ENCODE results near the gene POMGNT1. TPM values are rescaled to one million over a fixed set of nuclear protein-coding genes. Genes with fewer than 3 reads are reported as not detected.

The POMGNT1 gene
- total RNA-seq, 1 donor from 2014 or later: 55.7 TPM

- Histone ChIP-seq H3K36me3 (no peaks in the 10 kb centered on the region), H3K27ac (no peak overlapping the region), H3K4me3 (no peak overlapping the region), H3K9me3 (ENCODE audit: low read depth) (no peaks in the 10 kb centered on the region), H2AFZ (replicated peaks) (no peak overlapping the region), H3F3A (ENCODE audit: low read depth) (no peaks in the 10 kb centered on the region), H3K79me2 (ENCODE audit: low read depth) (no peaks in the 10 kb centered on the region), H3K27me3 (no peaks in the 10 kb centered on the region), H4K20me1 (ENCODE audit: low read depth) (no peaks in the 10 kb centered on the region), H3K9ac (no peak overlapping the region), H3K4me2 (no peak overlapping the region), H3K4me1 (no peaks in the 10 kb centered on the region)
- Mint-ChIP-seq H3K9me3 (no peaks in the 10 kb centered on the region), H3K27me3 (ENCODE audit: insufficient read depth, low read depth) (peaks cover 7% of the 10 kb centered on the region), H3K36me3 (peaks cover 10% of the 10 kb centered on the region), H3K4me1 (peaks cover 7% of the 10 kb centered on the region), H3K4me3 (no peak overlapping the region), H3K27ac (no peak overlapping the region)
- no peak for DNase-seq (ENCODE audit: low spot score)
- TF ChIP-seq EZH2 (IDR thresholded peaks at IDR 0.05): no peak
- no peak for TF ChIP-seq CTCF (IDR thresholded peaks at IDR 0.05)
- TF ChIP-seq EZH2phosphoT487 (IDR thresholded peaks at IDR 0.05): no peak
These were observed 13.1 kb downstream of the POMGNT1 start for GRCh38 chr1:46184920-46185658.

GRCh38 chr1:46183926-46184557 lies 14.2 kb downstream of the POMGNT1 start:
- H3K9ac ChIP-seq: no peak overlapping the region
- TF ChIP-seq EZH2 (IDR thresholded peaks at IDR 0.05) (no peak), EZH2phosphoT487 (IDR thresholded peaks at IDR 0.05) (no peak), CTCF (IDR thresholded peaks at IDR 0.05) (no peak)
- no peaks in the 10 kb centered on the region for H3F3A ChIP-seq (ENCODE audit: low read depth)
- Mint-ChIP-seq H3K27ac (no peak overlapping the region), H3K4me1 (peaks cover 7% of the 10 kb centered on the region), H3K4me3 (no peak overlapping the region), H3K27me3 (ENCODE audit: insufficient read depth, low read depth) (peaks cover 5% of the 10 kb centered on the region), H3K9me3 (no peaks in the 10 kb centered on the region), H3K36me3 (peaks cover 4% of the 10 kb centered on the region)
- no peaks in the 10 kb centered on the region for H3K27me3 ChIP-seq
- H3K4me1 ChIP-seq: no peaks in the 10 kb centered on the region
- no peak overlapping the region for H3K27ac ChIP-seq
- H3K9me3 ChIP-seq (ENCODE audit: low read depth): no peaks in the 10 kb centered on the region
- H4K20me1 ChIP-seq (ENCODE audit: low read depth): no peaks in the 10 kb centered on the region
- H3K79me2 ChIP-seq (ENCODE audit: low read depth): no peaks in the 10 kb centered on the region
- no peak overlapping the region for H2AFZ ChIP-seq (replicated peaks)
- no peak overlapping the region for H3K4me2 ChIP-seq
- H3K36me3 ChIP-seq: no peaks in the 10 kb centered on the region
- DNase-seq (ENCODE audit: low spot score): no peak
- H3K4me3 ChIP-seq: no peak overlapping the region

GRCh38 chr1:46183079-46183847 lies 15.0 kb downstream of the POMGNT1 start:
- no peak overlapping the region for H3K27ac Mint-ChIP-seq
- Histone ChIP-seq H3K4me1 (no peaks in the 10 kb centered on the region), H3K4me2 (no peak overlapping the region), H3K27me3 (no peaks in the 10 kb centered on the region), H3K79me2 (ENCODE audit: low read depth) (no peaks in the 10 kb centered on the region), H3K27ac (no peak overlapping the region), H3K4me3 (no peak overlapping the region), H4K20me1 (ENCODE audit: low read depth) (no peaks in the 10 kb centered on the region), H3K9ac (no peak overlapping the region), H3K9me3 (ENCODE audit: low read depth) (no peaks in the 10 kb centered on the region), H3K36me3 (no peaks in the 10 kb centered on the region), H2AFZ (replicated peaks) (no peak overlapping the region), H3F3A (ENCODE audit: low read depth) (no peaks in the 10 kb centered on the region)
- no peak overlapping the region for H3K4me3 Mint-ChIP-seq
- peaks cover 5% of the 10 kb centered on the region for H3K27me3 Mint-ChIP-seq (ENCODE audit: insufficient read depth, low read depth)
- peaks cover 7% of the 10 kb centered on the region for H3K4me1 Mint-ChIP-seq
- peaks cover 4% of the 10 kb centered on the region for H3K36me3 Mint-ChIP-seq
- no peaks in the 10 kb centered on the region for H3K9me3 Mint-ChIP-seq
- no peak for DNase-seq (ENCODE audit: low spot score)
- TF ChIP-seq EZH2 (IDR thresholded peaks at IDR 0.05) (no peak), EZH2phosphoT487 (IDR thresholded peaks at IDR 0.05) (no peak), CTCF (IDR thresholded peaks at IDR 0.05) (no peak)
